Activated CD4-positive, alpha-beta memory T cell treated with anti-CD3 and anti-CD28 coated beads for 36 hours (primary cell): ENCODE data around the gene SH3BP2. TPM values are rescaled to one million over a fixed set of nuclear protein-coding genes. Genes with fewer than 3 reads are reported as not detected.

Experiments
- CTCF ChIA-PET: fragments of 350-600 bp; sonication (Branson Sonifier 250); formaldehyde crosslinking; loops from one replicate; lab custom pipeline; 2021; ENCODE audit warnings: antibody characterized with exemption, inconsistent platforms; lab: Charles Lee
- POLR2A ChIA-PET: fragments of 350-600 bp; sonication (Branson Sonifier 250); formaldehyde crosslinking; loops from one replicate; lab custom pipeline; 2021; ENCODE audit warnings: antibody characterized with exemption; lab: Charles Lee
- DNase-seq: peaks from one replicate; pipeline ENCODE4 v3.0.0-alpha.2; 2020
- H3K27ac Mint-ChIP-seq: one replicate; pipeline ENCODE4 v1.8.0; 2021; ENCODE audit warnings: mixed read lengths
- H3K27me3 Mint-ChIP-seq: one replicate; pipeline ENCODE4 v1.8.0; 2021; ENCODE audit warnings: mixed read lengths
- H3K36me3 Mint-ChIP-seq: one replicate; pipeline ENCODE4 v1.8.0; 2021; ENCODE audit warnings: mixed read lengths
- H3K4me1 Mint-ChIP-seq: one replicate; pipeline ENCODE4 v1.8.0; 2021; ENCODE audit warnings: low read depth, mixed read lengths
- H3K4me3 Mint-ChIP-seq: one replicate; pipeline ENCODE4 v1.8.0; 2021; ENCODE audit warnings: mild to moderate bottlenecking, mixed read lengths
- H3K9me3 Mint-ChIP-seq: one replicate; pipeline ENCODE4 v1.8.0; 2021; ENCODE audit warnings: mixed read lengths
- intact Hi-C: fragments of 100-400 bp; cut with micrococcal nuclease; formaldehyde crosslinking; loops from one replicate; pipeline ENCODE4 v1.15.1; 2023
- total RNA-seq, 2 experiments: library from RNA; stranded (reverse); gene quantifications; one replicate each; pipeline ENCODE4 v1.2.3, GENCODE V29; 2021

Gene SH3BP2
- total RNA-seq, 2 experiments from 2014 or later = 55.9 to 62.8 TPM

DNA sequence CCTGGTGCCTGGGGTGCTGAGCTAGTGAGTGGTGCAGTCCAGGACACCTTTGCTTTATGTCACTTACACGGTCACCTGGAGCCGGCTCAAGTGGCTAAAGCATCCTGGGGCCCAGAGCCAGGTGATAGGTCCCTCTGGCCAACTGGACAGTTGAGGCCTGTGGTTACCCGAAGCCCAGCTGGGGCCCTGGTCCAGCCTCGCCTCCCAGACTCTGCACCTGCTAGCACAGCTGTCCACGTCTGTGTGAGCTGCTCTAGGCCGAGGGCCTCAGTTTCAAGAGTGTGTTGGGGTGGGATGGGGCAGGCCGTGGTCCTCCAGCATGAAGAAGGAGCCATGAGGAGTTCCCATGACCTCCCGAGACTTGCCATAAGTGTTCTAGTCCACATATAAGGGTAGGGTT lies 43.1 kb downstream of the SH3BP2 start:
- Mint-ChIP-seq H3K27ac (peak overlapping the region; percentile 18), H3K27me3 (no peaks in the 10 kb centered on the region), H3K4me1 (peaks cover 38% of the 10 kb centered on the region), H3K36me3 (peaks cover 12% of the 10 kb centered on the region), H3K9me3 (peaks cover 3% of the 10 kb centered on the region), H3K4me3 (no peak overlapping the region)
- peak; percentile 7 for DNase-seq
- ChIA-PET POLR2A (no interaction called here), CTCF (no interaction called here)
- intact Hi-C loops = no loop called here

DNA sequence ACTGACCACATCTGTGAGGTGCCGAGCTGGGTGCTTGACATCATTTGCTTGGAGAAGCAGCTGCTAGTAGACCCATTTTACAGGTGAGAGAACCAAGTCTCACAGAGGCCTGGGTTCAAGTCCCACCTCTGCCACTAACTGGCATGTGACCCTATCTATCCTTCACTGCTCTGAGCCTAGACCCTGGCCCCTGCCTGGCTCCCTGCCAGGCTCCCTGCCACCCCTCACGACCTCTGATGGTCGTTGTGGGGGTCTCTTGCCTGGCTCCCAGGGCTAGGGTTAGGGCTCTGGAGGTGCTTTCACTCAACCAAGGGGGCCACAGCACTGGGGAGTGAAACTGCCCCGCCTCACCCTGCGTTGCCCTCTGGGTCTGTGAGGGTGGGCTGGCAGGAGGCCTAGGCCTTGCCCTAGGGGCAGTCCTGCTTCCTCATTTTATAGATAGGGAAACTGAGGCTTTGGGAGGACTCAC lies 43.5 kb downstream of the SH3BP2 start:
- H3K27ac Mint-ChIP-seq = peak overlapping the region; percentile 18
- DNase-seq = peak; percentile 8
- ChIA-PET CTCF (no interaction called here), POLR2A (no interaction called here)
- intact Hi-C loops = no loop called here
- H3K4me1 Mint-ChIP-seq = peaks cover 38% of the 10 kb centered on the region
- peaks cover 3% of the 10 kb centered on the region for H3K9me3 Mint-ChIP-seq
- peaks cover 12% of the 10 kb centered on the region for H3K36me3 Mint-ChIP-seq
- H3K27me3 Mint-ChIP-seq = no peaks in the 10 kb centered on the region
- no peak overlapping the region for H3K4me3 Mint-ChIP-seq

DNA sequence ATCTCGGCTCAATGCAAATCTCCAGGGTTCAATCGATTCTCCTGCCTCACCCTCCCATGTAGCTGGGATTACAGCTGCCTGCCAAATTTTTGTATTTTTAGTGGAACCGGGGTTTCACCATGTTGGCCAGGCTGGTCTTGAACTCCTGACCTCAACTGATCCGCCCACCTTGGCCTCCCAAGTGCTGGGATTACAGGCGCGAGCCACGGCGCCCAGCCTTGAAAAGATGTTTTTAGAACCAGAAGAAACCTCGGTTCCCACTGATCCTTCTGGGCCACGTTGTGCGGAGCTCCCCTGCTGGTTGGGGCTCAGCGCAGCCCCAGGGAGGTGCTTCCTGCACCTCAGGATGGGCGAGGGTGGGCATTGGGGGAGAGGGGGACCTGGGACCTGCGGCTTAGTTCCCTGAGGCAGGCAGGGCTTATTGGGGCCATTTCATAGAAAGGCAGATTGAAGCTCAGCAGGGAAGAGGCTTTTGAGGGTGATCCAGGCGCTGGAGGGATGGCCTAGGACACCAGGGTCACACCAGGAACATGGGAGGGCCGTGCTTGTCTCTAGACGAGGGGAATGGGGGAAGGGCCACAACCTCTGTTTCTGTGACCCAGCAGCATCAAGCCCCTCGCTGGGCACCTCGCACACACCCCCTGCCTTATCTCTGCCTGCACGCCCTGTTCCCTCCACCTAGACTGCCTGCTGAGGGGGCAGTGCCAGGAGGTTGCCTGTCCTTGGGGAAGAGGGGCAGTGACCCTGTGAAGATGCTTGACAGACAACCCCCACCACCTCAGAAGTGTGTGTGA lies 44.4 kb downstream of the SH3BP2 start:
- H3K27me3 Mint-ChIP-seq = no peaks in the 10 kb centered on the region
- H3K27ac Mint-ChIP-seq = peak overlapping the region; percentile 92
- H3K36me3 Mint-ChIP-seq = peaks cover 10% of the 10 kb centered on the region
- H3K9me3 Mint-ChIP-seq = peaks cover 3% of the 10 kb centered on the region
- peak overlapping the region; percentile 74 for H3K4me3 Mint-ChIP-seq
- peaks cover 41% of the 10 kb centered on the region for H3K4me1 Mint-ChIP-seq
- peak; percentile 9 for DNase-seq
- POLR2A ChIA-PET = no interaction called here
- intact Hi-C loops = no loop called here
- CTCF ChIA-PET = no interaction called here

- Mint-ChIP-seq H3K27ac (peak overlapping the region; percentile 92), H3K4me1 (peaks cover 47% of the 10 kb centered on the region), H3K27me3 (no peaks in the 10 kb centered on the region), H3K4me3 (peak overlapping the region; percentile 74), H3K9me3 (peaks cover 3% of the 10 kb centered on the region), H3K36me3 (peaks cover 8% of the 10 kb centered on the region)
- intact Hi-C loops = loop anchor here (1.0 kb wide), 1 partner anchor 8 kb away; no protein-coding TSS in a partner anchor
- POLR2A ChIA-PET = no interaction called here
- CTCF ChIA-PET = interaction anchor here (0.6 to 2.2 kb wide), 2 partner anchors 10 to 74 kb away, joined by 4 to 6 read pairs; no protein-coding TSS in a partner anchor
- DNase-seq = peak; percentile 82
Observed at GRCh38 chr4:2837904-2838496, 45.1 kb downstream of the SH3BP2 start.

DNA sequence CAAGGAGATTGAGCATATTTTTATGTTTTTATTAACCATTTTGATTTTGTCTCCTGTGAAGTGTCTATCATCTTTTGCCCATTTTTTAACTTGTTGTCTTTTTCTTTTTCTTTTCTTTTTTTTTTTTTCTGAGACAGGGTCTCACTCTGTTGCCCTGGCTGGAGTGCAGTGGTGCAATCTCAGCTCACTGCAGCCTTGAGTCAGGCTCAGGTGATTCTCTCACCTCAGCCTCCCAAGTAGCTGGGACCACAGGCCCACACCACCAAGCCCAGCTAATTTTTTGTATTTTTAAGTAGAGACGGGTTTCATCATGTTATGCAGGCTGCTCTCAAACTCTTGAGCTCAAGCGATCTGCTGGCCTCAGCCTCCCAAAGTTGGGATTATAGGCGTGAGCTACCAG lies 46.2 kb downstream of the SH3BP2 start:
- Mint-ChIP-seq H3K4me3 (peak overlapping the region; percentile 74), H3K36me3 (peaks cover 4% of the 10 kb centered on the region), H3K27me3 (no peaks in the 10 kb centered on the region), H3K27ac (peak overlapping the region; percentile 92), H3K9me3 (peaks cover 3% of the 10 kb centered on the region), H3K4me1 (peaks cover 48% of the 10 kb centered on the region)
- intact Hi-C loops = no loop called here
- peak; percentile 6 for DNase-seq
- ChIA-PET POLR2A (interaction anchor here (0.7 to 1.0 kb wide), 3 partner anchors 9 to 115 kb away, joined by 3 to 4 read pairs (median 4); no protein-coding TSS in a partner anchor), CTCF (interaction anchor here (2.2 kb wide), 1 partner anchor 75 kb away, joined by 4 read pairs; no protein-coding TSS in a partner anchor)

DNA sequence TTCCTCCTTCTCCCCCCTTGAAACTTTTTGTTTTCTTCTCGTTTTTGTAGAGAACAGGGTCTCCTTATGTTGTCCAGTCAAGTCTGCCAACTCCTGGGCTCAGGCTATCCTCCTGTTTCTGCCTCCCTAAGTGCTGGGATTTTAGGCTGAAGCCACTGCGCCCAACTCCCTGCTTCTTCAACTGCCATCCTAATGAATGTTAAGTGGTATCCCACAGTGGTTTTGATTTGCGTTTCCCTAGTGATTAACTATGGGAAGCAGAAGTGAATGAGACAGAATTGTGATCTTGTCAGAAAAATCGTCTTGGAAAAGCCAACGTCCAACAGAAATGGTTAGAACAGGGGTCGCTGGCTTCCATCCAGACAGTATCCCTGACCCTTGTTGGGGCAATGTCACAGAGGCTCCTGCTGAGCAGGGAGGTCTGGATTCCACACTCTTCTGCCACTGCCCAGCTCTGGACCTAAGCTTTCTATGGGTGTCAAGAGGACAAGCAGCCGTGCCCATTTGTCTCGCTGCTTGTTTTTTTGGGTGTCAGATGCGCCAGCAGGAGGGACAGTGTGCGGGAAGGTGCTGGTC lies 49.9 kb downstream of the SH3BP2 start:
- H3K9me3 Mint-ChIP-seq = peaks cover 3% of the 10 kb centered on the region
- H3K4me1 Mint-ChIP-seq = peaks cover 52% of the 10 kb centered on the region
- CTCF ChIA-PET = interaction anchor here (0.6 kb wide), 1 partner anchor 111 kb away, joined by 3 read pairs; no protein-coding TSS in a partner anchor

GRCh38 chr4:2843263-2843940 lies 50.5 kb downstream of the SH3BP2 start, which contains the start of gene ADD1:
TSS of gene ADD1 (plus strand) at chr4:2843844. CDS start at chr4:2875916, 32,072 bp downstream.
- intact Hi-C loops = loop anchor here (5.0 kb wide), 1 partner anchor 46 kb away; no protein-coding TSS in a partner anchor
- peaks cover 51% of the 10 kb centered on the region for H3K4me1 Mint-ChIP-seq
- peaks cover 3% of the 10 kb centered on the region for H3K9me3 Mint-ChIP-seq
- ChIA-PET POLR2A (interaction anchor here (1.1 to 5.0 kb wide), 3 partner anchors 15 to 93 kb away, joined by 3 to 23 read pairs (median 3); no protein-coding TSS in a partner anchor), CTCF (interaction anchor here (0.6 to 1.5 kb wide), 2 partner anchors 30 to 111 kb away, joined by 3 read pairs; no protein-coding TSS in a partner anchor)
- peak within 1 kb of the TSS; percentile 82 for H3K27ac Mint-ChIP-seq
- peaks cover 10% of the 10 kb centered on the region for H3K36me3 Mint-ChIP-seq
- H3K4me3 Mint-ChIP-seq = peak within 1 kb of the TSS; percentile 89
- H3K27me3 Mint-ChIP-seq = no peaks in the 10 kb centered on the region
- peak; percentile 97 for DNase-seq

More for the DNA sequence above, 49.9 kb downstream of the SH3BP2 start:
- DNase-seq = no peak
- peak overlapping the region; percentile 74 for H3K27ac Mint-ChIP-seq
- POLR2A ChIA-PET = interaction anchor here (1.1 to 1.4 kb wide), 2 partner anchors 14 to 57 kb away, joined by 3 read pairs; no protein-coding TSS in a partner anchor
- intact Hi-C loops = loop anchor here (5.0 kb wide), 1 partner anchor 45 kb away; no protein-coding TSS in a partner anchor
- H3K27me3 Mint-ChIP-seq = no peaks in the 10 kb centered on the region
- peak overlapping the region; percentile 79 for H3K4me3 Mint-ChIP-seq
- H3K36me3 Mint-ChIP-seq = peaks cover 10% of the 10 kb centered on the region

DNA sequence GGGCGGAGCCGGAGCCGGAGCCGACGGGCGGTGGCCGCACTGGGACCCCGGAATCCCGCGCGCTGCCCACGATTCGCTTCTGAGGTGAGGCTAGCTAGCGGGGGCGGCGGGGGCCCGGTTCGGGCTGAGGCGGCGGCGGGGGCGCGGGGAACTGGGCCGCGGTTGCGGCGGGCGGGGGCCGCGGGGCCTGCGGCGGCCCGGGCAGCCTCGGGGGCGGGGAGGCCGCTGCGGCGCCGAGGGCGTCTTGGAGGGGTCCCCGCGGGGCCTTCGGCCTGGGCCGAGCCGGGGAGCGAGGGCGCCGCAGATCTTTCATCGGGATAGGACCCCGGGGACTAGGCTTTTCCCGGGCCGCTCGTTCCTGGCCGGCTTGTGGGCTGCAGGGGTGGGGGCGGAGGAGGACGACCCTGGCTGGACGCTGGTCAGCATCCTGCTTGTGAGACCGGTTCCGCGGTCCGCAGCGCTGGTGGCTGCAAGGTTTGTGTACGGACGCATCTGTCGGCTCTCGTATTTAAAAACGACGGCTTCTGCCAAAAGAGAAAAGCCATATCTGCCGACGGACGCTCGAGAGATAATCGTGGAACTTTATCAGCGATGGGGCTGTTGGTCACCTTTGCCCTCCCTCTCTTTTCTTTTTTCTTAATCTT lies 51.2 kb downstream of the SH3BP2 start:
- ChIA-PET CTCF (interaction anchor here (1.5 kb wide), 1 partner anchor 31 kb away, joined by 3 read pairs; no protein-coding TSS in a partner anchor), POLR2A (interaction anchor here (2.0 to 5.0 kb wide), 2 partner anchors 34 to 92 kb away, joined by 6 to 23 read pairs; no protein-coding TSS in a partner anchor)
- intact Hi-C loops = loop anchor here (2.0 to 5.0 kb wide), 3 partner anchors 31 to 93 kb away; no protein-coding TSS in a partner anchor
- Mint-ChIP-seq H3K4me3 (peak overlapping the region; percentile 89), H3K4me1 (peaks cover 51% of the 10 kb centered on the region), H3K36me3 (peaks cover 10% of the 10 kb centered on the region), H3K9me3 (peaks cover 3% of the 10 kb centered on the region), H3K27me3 (no peaks in the 10 kb centered on the region), H3K27ac (peak overlapping the region; percentile 82)
- peak; percentile 40 for DNase-seq

DNA sequence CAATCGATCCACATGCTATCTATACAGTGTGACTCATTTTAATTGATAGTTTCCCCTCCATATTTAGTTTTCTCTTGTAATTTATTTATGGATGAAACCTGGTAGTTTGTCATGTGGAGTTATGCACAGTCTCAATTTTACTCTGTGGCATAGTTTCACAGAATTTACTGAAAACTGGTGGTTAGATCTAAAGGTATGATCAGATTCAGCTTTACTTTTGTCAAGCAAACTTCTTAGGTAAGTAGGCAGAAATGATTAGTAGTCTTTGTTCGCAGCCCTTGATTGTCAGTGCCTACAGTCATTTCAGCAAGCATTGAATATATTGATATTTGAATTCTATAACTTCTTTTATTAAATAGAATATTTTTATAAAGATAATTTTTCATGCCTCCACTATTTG lies 53.3 kb downstream of the SH3BP2 start:
- Mint-ChIP-seq H3K27ac (peak overlapping the region; percentile 82), H3K4me1 (peaks cover 65% of the 10 kb centered on the region), H3K9me3 (no peaks in the 10 kb centered on the region), H3K27me3 (no peaks in the 10 kb centered on the region), H3K4me3 (peak overlapping the region; percentile 89), H3K36me3 (peaks cover 8% of the 10 kb centered on the region)
- DNase-seq = no peak
- ChIA-PET CTCF (interaction anchor here (1.5 kb wide), 1 partner anchor 108 kb away, joined by 4 read pairs; no protein-coding TSS in a partner anchor), POLR2A (interaction anchor here (2.0 to 5.0 kb wide), 2 partner anchors 32 to 90 kb away, joined by 6 to 23 read pairs; no protein-coding TSS in a partner anchor)
- intact Hi-C loops = loop anchor here (1.0 kb wide), 4 partner anchors 8 to 108 kb away; no protein-coding TSS in a partner anchor

- Mint-ChIP-seq H3K27ac (peak overlapping the region; percentile 49), H3K27me3 (no peaks in the 10 kb centered on the region), H3K9me3 (no peaks in the 10 kb centered on the region), H3K36me3 (peaks cover 8% of the 10 kb centered on the region), H3K4me3 (no peak overlapping the region), H3K4me1 (peaks cover 73% of the 10 kb centered on the region)
- intact Hi-C loops = no loop called here
- CTCF ChIA-PET = interaction anchor here (1.1 to 1.2 kb wide), 2 partner anchors 25 to 83 kb away, joined by 3 to 4 read pairs; no protein-coding TSS in a partner anchor
- DNase-seq = no peak
- POLR2A ChIA-PET = interaction anchor here (5.0 kb wide), 1 partner anchor 89 kb away, joined by 23 read pairs; no protein-coding TSS in a partner anchor
Observed at GRCh38 chr4:2847302-2847871, 54.5 kb downstream of the SH3BP2 start.
